HepG2 (cell line): ENCODE results near the gene OSM.

Experiments
- EEA1 ChIP-seq: sonication (generic); formaldehyde crosslinking; IDR thresholded peaks from 2 replicates; pipeline ENCODE4 v1.5.1; 2020; ENCODE audit warnings: mild to moderate bottlenecking, missing genetic modification reagents, borderline replicate concordance
- MXI1 ChIP-seq: IDR thresholded peaks from 3 replicates; pipeline ENCODE4 v1.6.1; 2012; ENCODE audit warnings: low read depth, low read length, inconsistent platforms, borderline replicate concordance
- TARDBP ChIP-seq: sonication (generic); formaldehyde crosslinking; IDR thresholded peaks from 2 replicates; pipeline ENCODE4 v1.8.0; 2022; ENCODE audit warnings: mild to moderate bottlenecking, missing genetic modification reagents
- TF ChIP-seq, protein P1 (sequence below): sonication (generic); formaldehyde crosslinking; IDR thresholded peaks from 2 replicates; pipeline ENCODE4 v1.5.0; 2020; ENCODE audit warnings: mild to moderate bottlenecking, missing genetic modification reagents, moderate library complexity
- TF ChIP-seq, protein P2 (sequence below), 2 experiments: IDR thresholded peaks; 2 replicates each; pipeline ENCODE4 v1.6.1; 2011 to 2012; ENCODE audit warnings: low read length in 2 of 2, borderline replicate concordance in 1 of 2, low read depth in 1 of 2, mild to moderate bottlenecking in 1 of 2, moderate library complexity in 1 of 2

DNA sequence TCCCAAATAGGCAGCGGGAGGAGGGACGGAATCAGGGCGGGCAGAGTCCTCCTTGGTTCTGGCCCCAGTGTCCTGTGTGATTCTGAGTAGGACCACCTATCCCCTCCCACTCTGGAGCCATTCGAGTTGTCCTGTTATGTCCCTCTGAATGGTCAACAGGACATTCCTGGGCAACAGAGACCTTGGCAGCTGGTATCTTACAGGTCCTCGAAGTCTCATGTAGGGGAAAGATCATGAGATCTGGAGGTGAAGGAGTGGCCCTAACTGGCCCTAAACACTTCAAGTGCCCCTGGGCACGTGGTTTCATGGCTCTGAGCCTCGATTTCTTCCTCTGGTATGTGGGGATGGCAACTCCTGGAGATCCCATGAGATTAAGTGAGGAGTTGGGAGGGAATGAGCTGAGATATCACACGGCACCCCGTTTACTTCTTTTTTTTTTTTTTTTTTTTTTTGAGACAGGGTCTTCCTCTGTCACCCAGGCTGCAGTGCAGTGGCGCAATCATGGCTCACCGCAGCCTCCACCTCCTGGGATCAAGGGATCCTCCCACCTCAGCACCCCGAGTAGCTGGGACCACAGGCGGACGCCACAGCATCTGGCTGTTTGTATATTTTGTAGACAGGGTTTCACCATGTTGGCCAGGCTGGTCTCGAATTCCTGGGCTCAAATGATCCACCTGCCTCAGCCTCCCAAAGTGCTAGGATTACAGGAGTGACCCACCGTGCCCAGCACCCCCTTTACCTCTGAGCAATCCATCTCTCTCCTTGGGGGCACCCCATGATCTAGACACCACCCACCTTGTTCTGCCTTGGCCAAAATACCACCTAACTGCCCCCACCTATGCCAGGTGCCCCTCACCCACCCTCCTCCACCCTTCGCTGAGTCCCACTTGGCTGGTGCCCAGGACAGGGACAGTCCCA is 26.9 kb downstream of the OSM start:
- TF ChIP-seq, protein P1, sequence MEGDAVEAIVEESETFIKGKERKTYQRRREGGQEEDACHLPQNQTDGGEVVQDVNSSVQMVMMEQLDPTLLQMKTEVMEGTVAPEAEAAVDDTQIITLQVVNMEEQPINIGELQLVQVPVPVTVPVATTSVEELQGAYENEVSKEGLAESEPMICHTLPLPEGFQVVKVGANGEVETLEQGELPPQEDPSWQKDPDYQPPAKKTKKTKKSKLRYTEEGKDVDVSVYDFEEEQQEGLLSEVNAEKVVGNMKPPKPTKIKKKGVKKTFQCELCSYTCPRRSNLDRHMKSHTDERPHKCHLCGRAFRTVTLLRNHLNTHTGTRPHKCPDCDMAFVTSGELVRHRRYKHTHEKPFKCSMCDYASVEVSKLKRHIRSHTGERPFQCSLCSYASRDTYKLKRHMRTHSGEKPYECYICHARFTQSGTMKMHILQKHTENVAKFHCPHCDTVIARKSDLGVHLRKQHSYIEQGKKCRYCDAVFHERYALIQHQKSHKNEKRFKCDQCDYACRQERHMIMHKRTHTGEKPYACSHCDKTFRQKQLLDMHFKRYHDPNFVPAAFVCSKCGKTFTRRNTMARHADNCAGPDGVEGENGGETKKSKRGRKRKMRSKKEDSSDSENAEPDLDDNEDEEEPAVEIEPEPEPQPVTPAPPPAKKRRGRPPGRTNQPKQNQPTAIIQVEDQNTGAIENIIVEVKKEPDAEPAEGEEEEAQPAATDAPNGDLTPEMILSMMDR (CRISPR knock-in tag): no peak
- TF ChIP-seq, protein P2, sequence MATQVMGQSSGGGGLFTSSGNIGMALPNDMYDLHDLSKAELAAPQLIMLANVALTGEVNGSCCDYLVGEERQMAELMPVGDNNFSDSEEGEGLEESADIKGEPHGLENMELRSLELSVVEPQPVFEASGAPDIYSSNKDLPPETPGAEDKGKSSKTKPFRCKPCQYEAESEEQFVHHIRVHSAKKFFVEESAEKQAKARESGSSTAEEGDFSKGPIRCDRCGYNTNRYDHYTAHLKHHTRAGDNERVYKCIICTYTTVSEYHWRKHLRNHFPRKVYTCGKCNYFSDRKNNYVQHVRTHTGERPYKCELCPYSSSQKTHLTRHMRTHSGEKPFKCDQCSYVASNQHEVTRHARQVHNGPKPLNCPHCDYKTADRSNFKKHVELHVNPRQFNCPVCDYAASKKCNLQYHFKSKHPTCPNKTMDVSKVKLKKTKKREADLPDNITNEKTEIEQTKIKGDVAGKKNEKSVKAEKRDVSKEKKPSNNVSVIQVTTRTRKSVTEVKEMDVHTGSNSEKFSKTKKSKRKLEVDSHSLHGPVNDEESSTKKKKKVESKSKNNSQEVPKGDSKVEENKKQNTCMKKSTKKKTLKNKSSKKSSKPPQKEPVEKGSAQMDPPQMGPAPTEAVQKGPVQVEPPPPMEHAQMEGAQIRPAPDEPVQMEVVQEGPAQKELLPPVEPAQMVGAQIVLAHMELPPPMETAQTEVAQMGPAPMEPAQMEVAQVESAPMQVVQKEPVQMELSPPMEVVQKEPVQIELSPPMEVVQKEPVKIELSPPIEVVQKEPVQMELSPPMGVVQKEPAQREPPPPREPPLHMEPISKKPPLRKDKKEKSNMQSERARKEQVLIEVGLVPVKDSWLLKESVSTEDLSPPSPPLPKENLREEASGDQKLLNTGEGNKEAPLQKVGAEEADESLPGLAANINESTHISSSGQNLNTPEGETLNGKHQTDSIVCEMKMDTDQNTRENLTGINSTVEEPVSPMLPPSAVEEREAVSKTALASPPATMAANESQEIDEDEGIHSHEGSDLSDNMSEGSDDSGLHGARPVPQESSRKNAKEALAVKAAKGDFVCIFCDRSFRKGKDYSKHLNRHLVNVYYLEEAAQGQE (IDR thresholded peaks at IDR 0.05; ENCODE audit: borderline replicate concordance in 1 of 2, low read depth in 1 of 2, low read length in 2 of 2): no peak
- TF ChIP-seq EEA1 (CRISPR knock-in tag) (no peak), TARDBP (CRISPR knock-in tag) (no peak), MXI1 (no peak)
